C4-2B (cell line): ENCODE data around the gene THSD8.

Experiments used
- ZFX ChIP-seq: fragments of 450-650 bp; IDR thresholded peaks from 2 replicates; pipeline ENCODE4 v1.6.1; 2017
- TF ChIP-seq, protein P1 (sequence below): fragments of 450-650 bp; conservative IDR thresholded peaks from 2 replicates; pipeline ENCODE4 v1.5.1; 2017; ENCODE audit warnings: mild to moderate bottlenecking

DNA sequence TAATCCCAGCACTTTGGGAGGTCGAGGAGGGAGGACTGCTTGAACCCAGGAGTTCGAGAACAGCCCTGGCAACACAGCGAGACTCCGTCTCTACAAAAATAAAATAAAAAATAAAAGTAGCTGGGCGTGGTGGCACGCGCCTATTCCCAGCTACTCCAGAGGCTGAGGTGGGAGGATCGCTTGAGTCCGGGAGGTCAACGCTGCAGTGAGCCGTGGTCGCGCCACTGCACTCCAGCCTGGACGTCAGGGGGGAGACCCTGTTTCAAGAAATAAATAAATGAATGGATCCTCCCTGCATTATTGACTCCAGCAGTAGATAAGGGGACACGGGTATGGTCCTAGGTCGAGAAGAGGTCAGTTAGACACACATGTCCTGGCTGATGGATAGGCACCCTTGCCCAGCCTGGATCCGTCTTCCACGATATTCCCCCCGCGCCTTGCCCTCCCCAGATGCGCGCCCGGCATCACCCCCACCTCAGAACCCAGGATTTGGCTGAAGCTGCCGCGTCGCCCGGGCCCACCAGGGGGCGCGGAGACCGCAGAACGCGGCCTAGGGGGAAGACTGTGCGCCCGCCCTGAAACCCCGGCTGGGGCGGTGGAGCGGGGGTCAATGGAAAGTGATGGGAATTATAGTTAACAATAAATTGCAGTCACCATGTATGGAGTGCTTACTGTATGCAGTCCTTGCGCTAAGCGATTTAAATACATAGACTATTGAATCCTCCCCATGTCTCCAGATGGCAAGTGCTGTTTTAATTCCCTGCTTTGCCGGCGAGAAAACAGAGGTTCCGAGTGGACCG is 24.5 kb upstream of the THSD8 start:
- TF ChIP-seq, protein P1, sequence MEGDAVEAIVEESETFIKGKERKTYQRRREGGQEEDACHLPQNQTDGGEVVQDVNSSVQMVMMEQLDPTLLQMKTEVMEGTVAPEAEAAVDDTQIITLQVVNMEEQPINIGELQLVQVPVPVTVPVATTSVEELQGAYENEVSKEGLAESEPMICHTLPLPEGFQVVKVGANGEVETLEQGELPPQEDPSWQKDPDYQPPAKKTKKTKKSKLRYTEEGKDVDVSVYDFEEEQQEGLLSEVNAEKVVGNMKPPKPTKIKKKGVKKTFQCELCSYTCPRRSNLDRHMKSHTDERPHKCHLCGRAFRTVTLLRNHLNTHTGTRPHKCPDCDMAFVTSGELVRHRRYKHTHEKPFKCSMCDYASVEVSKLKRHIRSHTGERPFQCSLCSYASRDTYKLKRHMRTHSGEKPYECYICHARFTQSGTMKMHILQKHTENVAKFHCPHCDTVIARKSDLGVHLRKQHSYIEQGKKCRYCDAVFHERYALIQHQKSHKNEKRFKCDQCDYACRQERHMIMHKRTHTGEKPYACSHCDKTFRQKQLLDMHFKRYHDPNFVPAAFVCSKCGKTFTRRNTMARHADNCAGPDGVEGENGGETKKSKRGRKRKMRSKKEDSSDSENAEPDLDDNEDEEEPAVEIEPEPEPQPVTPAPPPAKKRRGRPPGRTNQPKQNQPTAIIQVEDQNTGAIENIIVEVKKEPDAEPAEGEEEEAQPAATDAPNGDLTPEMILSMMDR: peak; percentile 98
- TF ChIP-seq ZFX: no peak; the same call in 1 of the 2 replicates
